Muscle layer of duodenum (tissue), 2 donors: ENCODE data around the gene UNC13A.

Experiments
- H3K27ac ChIP-seq: one replicate; pipeline ENCODE4 v1.7.0; 2013; ENCODE audit warnings: mild to moderate bottlenecking, low read length
- H3K27me3 ChIP-seq: one replicate; pipeline ENCODE4 v1.7.0; 2013; ENCODE audit warnings: low read depth, mild to moderate bottlenecking, control low read depth, low read length
- H3K36me3 ChIP-seq, 2 donors: one replicate each; pipeline ENCODE4 v1.7.0; 2013; ENCODE audit warnings: low read length in 2 of 2, control low read depth in 1 of 2, mild to moderate bottlenecking in 1 of 2; ENCODE audit not compliant: insufficient read depth in 2 of 2, control insufficient read depth in 1 of 2
- H3K4me1 ChIP-seq, 2 donors: one replicate each; pipeline ENCODE4 v1.7.0; 2013; ENCODE audit warnings: low read length in 2 of 2, mild to moderate bottlenecking in 2 of 2, control low read depth in 1 of 2, moderate library complexity in 1 of 2; ENCODE audit not compliant: insufficient read depth in 2 of 2, control insufficient read depth in 1 of 2
- H3K4me3 ChIP-seq, 2 donors: one replicate each; pipeline ENCODE4 v1.7.0; 2013; ENCODE audit warnings: low read length in 2 of 2, low read depth in 1 of 2, mild to moderate bottlenecking in 1 of 2
- H3K9me3 ChIP-seq, 2 donors: one replicate each; pipeline ENCODE4 v1.7.0; 2013; ENCODE audit warnings: low read length in 2 of 2, control low read depth in 1 of 2, mild to moderate bottlenecking in 1 of 2; ENCODE audit not compliant: control insufficient read depth in 1 of 2
- donor health status: healthy.

The UNC13A gene

DNA sequence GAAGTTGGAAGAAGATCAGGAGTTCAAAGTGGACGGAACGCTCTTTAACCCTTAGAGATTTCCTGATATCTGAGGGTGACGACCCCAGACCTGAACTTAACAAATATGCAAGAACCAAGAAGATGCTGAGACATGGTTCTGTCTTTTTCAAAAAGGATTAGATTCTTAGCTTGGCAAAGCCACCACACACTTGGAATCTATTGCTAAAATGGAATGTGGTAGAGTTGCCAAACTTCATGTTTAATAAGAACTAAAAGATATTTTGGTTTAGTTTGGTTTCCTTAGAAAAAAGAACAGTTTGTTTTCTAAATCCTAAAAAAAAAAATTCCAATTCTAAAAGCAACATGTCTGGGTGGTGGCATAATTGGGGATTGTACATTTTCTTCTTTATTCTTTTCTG, 29.5 kb downstream of the UNC13A start:
- H3K4me1 ChIP-seq = no peaks in the 10 kb centered on the region
- no peaks in the 10 kb centered on the region for H3K27me3 ChIP-seq
- peaks cover 0 to 8% of the 10 kb centered on the region in 2 donors for H3K9me3 ChIP-seq
- H3K27ac ChIP-seq = no peak overlapping the region
- H3K36me3 ChIP-seq = no peaks in the 10 kb centered on the region
- no peak overlapping the region for H3K4me3 ChIP-seq

GRCh38 chr19:17658240-17658639, 29.9 kb downstream of the UNC13A start:
- H3K4me1 ChIP-seq = no peaks in the 10 kb centered on the region
- H3K36me3 ChIP-seq = no peaks in the 10 kb centered on the region
- H3K9me3 ChIP-seq = peaks cover 0 to 8% of the 10 kb centered on the region in 2 donors
- no peak overlapping the region for H3K27ac ChIP-seq
- no peak overlapping the region for H3K4me3 ChIP-seq
- H3K27me3 ChIP-seq = no peaks in the 10 kb centered on the region

- Histone ChIP-seq H3K27ac (no peak overlapping the region), H3K9me3 (peaks cover 0 to 8% of the 10 kb centered on the region in 2 donors), H3K27me3 (no peaks in the 10 kb centered on the region), H3K36me3 (no peaks in the 10 kb centered on the region), H3K4me1 (no peaks in the 10 kb centered on the region), H3K4me3 (no peak overlapping the region)
These were observed 31.2 kb downstream of the UNC13A start for GRCh38 chr19:17656970-17657369.

DNA sequence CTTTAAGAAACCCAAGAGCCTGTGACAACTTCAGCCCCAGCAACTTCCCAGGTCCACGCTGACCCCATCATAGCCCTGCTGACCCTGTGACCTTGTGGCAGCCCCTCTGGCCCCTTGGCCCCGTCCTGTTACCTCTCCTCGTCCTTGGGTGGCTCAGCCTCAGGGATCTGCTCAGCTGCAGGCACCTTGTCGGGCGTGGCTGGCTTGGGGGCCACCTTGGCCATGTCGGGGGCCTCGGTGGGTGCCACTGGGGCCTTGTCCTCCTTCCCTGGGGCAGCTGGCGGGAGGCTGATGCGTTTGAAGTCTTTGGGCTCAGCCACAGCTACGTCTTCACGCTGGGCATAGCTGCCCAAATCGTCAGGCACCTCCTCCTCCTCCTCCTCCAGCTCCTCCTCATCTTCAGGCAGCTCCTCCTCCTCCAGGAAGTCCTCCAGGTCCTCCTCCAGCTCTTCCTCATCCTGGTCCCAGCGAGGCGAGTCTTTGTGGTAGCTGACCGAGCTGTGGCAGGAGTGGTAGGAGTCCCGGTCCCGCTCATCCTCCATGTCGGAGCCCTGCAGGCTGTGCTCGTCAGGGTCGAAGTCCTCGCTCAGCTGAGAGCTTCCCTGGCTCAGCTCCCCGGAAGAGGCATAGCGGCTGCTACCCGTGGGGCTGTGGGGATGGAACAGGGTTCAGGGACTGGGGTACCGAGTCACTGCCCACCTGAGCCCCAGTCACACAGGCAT, 32.2 kb downstream of the UNC13A start:
- H3K36me3 ChIP-seq = no peaks in the 10 kb centered on the region
- H3K4me3 ChIP-seq = no peak overlapping the region
- H3K4me1 ChIP-seq = no peaks in the 10 kb centered on the region
- H3K27ac ChIP-seq = no peak overlapping the region
- H3K27me3 ChIP-seq = no peaks in the 10 kb centered on the region
- H3K9me3 ChIP-seq = peaks cover 0 to 8% of the 10 kb centered on the region in 2 donors

DNA sequence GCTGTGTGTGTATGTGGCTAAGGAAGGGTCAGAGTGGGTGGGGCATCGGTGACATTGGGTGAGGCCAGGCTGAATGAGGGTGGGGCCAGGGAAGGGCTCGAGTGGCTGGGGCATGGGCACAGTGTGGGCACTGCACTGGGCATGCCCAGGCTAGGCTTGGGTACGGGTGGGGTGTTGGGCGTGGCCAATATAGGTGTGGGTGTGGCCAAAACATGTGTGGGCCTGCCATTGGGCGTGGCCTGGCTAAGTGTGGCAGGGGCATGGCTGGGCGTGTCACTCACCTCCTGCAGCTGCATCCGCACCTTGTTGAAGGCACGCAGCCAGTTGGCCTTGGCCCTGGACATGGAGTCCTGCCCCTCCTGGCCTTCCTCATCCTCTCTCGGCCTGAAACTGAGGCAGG, 33.2 kb downstream of the UNC13A start:
- Histone ChIP-seq H3K27me3 (no peaks in the 10 kb centered on the region), H3K27ac (no peak overlapping the region), H3K9me3 (peaks cover 0 to 8% of the 10 kb centered on the region in 2 donors), H3K36me3 (no peaks in the 10 kb centered on the region), H3K4me3 (no peak overlapping the region), H3K4me1 (no peaks in the 10 kb centered on the region)

- H3K4me1 ChIP-seq = no peaks in the 10 kb centered on the region
- H3K27ac ChIP-seq = no peak overlapping the region
- no peak overlapping the region for H3K4me3 ChIP-seq
- H3K27me3 ChIP-seq = no peaks in the 10 kb centered on the region
- H3K9me3 ChIP-seq = peaks cover 0 to 8% of the 10 kb centered on the region in 2 donors
- no peaks in the 10 kb centered on the region for H3K36me3 ChIP-seq
These were observed 35.5 kb downstream of the UNC13A start for GRCh38 chr19:17652627-17653026.

DNA sequence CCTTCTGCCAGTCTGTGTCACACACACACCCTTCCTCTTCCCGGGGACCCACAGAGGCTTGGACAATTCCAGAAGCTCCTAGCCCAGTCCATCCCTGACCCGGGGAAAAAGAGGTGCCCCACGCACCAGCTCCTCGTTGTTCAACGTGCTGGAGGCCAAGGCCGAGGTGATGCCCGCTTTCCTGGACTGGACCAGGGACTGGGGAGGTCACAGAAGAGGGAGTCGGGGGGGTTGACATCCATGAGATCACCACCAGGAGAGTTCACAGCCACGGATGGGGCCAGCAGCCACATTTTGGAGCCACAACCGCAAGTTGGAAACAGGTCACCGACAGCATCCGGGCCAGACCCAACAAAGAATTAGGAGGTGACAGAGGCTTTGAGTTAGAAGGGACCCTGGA, 39.4 kb downstream of the UNC13A start:
- no peaks in the 10 kb centered on the region for H3K27me3 ChIP-seq
- no peak overlapping the region for H3K4me3 ChIP-seq
- no peak overlapping the region for H3K27ac ChIP-seq
- no peaks in the 10 kb centered on the region for H3K9me3 ChIP-seq
- H3K36me3 ChIP-seq = no peaks in the 10 kb centered on the region
- no peaks in the 10 kb centered on the region for H3K4me1 ChIP-seq

- H3K27ac ChIP-seq = no peak overlapping the region
- no peaks in the 10 kb centered on the region for H3K36me3 ChIP-seq
- H3K4me1 ChIP-seq = no peaks in the 10 kb centered on the region
- H3K27me3 ChIP-seq = no peaks in the 10 kb centered on the region
- no peaks in the 10 kb centered on the region for H3K9me3 ChIP-seq
- H3K4me3 ChIP-seq = no peak overlapping the region
These were observed 40.0 kb downstream of the UNC13A start for GRCh38 chr19:17648097-17648660.

DNA sequence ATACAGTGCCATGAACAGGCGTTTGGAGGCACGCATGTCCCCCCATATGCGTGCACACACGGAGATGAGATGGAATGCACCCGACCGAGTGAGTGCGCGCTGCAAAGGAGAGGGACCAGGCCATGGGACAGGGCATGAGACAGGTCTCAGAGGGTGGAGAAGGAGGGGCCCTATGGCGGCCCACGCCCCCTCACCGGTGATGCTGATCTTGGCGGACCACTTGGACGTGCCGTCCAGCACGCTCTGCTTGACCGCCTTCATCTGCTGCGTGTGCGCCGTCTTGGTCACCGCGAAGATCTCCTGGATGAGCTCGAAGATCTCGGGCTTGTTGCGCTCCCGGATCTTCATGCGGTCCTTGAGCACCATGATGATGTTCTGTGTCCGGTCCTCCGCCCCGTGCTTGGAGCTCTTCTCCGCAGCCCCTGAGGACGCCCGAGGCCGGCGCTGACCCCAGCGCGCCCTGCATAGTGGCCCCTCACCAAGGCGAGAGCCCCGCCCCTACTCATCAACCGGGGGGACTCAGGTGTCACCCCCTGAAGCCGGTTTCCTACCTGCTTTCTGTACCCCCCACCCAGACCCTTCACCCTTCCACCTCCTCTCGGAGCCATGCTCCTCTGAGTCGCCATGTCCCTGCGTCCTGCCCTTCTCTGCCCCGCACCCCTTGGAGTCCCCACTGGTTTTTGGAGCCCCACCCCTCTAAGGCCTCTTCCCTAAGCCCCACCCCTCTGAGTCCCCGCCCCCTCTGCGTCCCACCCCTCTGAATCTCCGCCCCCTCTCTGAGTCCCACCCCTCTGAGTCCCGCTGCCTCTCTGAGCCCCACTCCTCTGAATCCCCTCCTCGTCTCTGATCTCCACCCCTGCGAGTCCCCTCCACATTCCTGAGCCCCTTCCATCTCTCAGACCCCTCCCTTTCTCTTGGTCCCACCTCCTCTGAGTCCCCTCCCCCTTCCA, 40.8 kb downstream of the UNC13A start:
- no peak overlapping the region for H3K27ac ChIP-seq
- no peaks in the 10 kb centered on the region for H3K9me3 ChIP-seq
- no peaks in the 10 kb centered on the region for H3K27me3 ChIP-seq
- no peak overlapping the region for H3K4me3 ChIP-seq
- H3K36me3 ChIP-seq = no peaks in the 10 kb centered on the region
- no peaks in the 10 kb centered on the region for H3K4me1 ChIP-seq

DNA sequence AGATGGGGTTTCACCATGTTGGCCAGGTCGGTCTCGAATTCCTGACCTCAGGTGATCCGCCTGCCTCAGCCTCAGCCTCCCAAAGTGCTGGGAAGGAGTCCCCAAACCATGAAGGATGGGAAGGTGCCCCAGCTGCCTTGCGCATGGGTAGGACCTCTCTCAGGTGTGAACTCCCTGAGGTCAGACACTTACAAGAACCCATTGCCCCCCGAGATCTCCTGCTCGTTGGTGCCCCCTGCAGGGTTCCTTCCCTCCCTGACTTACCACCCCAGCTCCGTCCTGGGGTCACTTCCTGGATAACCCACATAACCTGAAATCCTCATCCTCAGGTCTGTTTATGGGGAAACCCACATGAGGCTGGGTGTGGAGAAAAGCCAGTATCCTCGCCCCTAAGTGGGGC, 41.7 kb downstream of the UNC13A start:
- H3K36me3 ChIP-seq = no peaks in the 10 kb centered on the region
- H3K9me3 ChIP-seq = no peaks in the 10 kb centered on the region
- no peaks in the 10 kb centered on the region for H3K27me3 ChIP-seq
- H3K4me1 ChIP-seq = no peaks in the 10 kb centered on the region
- H3K4me3 ChIP-seq = no peak overlapping the region
- no peak overlapping the region for H3K27ac ChIP-seq

DNA sequence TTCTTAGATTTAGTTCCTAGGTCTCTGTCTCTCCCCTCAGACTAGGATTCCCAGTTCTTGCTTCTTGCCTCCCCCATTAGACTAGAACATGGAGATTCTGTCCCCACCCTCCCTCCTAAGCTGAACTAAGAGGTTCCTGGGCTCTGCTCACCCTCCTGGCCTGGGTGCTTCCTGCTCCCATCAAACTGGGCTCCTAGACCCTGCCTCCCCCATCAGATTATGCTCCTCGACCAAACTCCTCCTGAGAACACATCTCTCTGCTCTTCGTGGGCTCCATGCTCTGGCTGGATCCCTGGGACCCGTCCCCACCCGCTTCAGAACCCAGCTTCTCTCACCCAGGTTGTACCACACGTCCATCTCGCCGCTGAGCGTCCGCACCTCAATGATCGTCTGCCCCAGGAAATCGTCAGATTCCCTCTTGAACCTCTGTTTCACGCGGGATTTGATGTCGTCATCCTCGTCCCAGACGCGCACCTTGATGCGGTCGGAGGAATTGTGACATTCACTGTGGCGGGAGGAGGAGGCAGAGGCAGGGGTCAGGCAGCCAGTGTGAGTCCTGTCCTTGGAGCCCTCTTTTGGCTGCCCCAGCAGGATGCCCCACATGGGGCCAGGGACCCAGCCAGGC, 42.7 kb downstream of the UNC13A start:
- Histone ChIP-seq H3K36me3 (no peaks in the 10 kb centered on the region), H3K4me1 (no peaks in the 10 kb centered on the region), H3K27me3 (no peaks in the 10 kb centered on the region), H3K27ac (no peak overlapping the region), H3K4me3 (no peak overlapping the region), H3K9me3 (no peaks in the 10 kb centered on the region)
